ENCODE results near the gene PCBP2. TPM values are rescaled to one million over a fixed set of nuclear protein-coding genes. Genes with fewer than 3 reads are reported as not detected.

The PCBP2 gene
- polyA plus RNA-seq, 4 donors = 1,030 to 1,212 (median 1,099) TPM

DNA sequence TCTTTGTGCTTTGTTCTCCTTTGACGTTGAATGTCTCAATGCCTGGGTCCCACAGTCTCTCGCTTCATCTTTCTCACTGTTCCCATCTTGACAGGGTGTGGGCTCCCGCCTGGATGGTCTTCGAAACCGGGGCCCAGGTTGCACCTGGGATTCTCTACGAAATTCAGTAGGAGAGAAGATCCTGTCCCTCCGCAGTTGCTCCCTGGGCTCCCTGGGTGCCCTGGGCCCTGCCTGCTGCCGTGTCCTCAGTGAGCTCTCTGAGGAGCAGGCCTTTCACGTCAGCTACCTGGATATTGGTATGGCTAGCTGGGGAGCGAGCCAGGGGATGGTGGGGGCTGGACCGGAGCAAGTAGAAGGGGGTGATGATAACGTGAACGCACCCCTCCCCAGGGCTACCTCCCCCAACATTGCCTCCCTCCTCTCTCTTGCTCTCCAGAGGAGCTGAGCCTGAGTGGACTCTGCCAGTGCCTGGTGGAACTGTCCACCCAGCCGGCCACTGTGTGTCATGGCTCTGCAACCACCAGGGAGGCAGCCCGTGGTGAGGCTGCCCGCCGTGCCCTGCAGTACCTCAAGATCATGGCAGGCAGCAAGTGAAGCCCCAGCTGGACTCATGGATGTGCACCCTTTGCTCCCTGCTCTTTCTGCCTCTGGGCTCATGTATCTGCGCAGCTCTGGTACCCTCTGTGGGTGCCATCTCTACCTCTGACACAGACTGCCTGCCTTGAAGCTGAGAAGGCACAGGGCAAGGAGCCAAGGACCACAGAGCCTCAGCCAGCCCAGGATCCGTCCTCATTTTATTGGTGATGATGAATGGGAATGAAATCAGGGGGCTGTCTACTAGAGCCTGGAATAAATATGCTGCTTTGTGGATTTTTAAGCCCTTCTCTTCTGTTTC lies 53.9 kb downstream of the PCBP2 start:
- no peak for DNase-seq (ENCODE audit: low read depth in 4 of 4, low spot score in 3 of 4)

DNA sequence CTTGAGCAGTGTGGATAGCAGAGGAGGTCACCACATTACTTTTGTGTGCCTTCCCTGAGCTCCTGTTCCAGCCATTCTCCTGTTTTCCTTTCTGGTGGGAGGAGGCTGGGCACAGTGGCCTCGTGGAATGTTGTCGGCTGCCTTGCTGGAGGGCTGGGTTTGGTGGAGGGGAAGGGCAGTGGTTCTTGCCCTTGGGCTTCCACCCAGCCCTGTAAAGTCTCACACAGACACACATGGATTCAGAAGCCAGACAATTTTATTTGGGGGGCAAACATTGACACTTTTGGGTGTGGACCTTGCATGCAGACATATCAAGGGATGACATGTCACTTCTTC lies 54.5 kb downstream of the PCBP2 start:
- no peak for DNase-seq (ENCODE audit: low read depth in 4 of 4, low spot score in 3 of 4)

DNA sequence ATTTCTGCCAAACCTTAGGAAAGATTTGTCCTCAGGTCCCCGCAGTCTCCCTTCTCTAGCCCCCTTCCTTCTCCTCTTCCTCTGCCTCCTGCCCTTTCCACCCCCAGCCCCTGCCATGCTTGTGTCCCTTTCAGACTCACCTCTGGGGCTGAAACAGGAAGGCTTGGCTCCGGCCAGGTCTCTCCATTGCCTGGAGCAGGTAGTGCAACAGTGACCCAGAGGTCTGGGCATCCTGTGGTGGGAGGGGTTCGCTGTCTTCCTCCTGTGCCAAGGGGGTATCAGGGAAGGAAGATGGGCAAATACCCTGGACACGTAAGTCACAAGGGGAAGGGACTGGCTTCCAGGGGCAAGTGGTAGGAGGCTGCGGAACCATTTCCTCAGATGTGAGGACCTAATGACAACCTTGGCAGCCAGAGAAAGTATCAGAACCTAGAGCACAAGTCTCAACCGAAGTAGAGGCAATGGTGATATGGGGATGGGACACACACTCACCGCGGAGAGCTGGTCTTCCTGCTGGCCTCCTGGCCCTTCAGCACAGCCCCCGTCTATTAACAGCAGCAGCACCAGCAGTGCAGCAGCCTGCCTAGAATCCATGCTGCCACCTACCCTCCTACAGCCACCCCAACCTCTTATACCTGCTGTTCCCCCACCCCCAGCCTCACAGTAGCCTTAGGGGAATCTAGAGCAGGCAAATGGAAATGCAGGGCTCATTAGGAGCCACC lies 55.1 kb downstream of the PCBP2 start, which contains the start of gene NPFF:
TSS of gene NPFF (minus strand) at position 604 of the 722 bp plus-strand sequence. CDS start at position 594, 10 bp downstream.
- no peak for DNase-seq (ENCODE audit: low read depth in 4 of 4, low spot score in 3 of 4)

DNA sequence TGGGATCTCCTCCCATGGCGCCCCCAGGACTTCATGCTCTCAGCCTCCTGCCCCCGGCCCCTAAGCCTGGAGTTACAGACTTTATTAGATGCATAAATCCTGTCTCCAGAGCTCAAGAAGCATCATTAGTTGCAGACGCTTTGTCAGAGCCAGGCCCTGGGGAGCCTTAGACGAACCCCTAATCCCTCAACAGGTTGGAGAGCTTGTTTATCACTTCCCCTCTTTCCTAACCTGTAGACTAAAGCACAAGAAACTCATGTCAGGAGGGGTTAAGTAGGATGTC lies 55.6 kb downstream of the PCBP2 start:
- no peak for DNase-seq (ENCODE audit: low read depth in 4 of 4, low spot score in 3 of 4)

DNA sequence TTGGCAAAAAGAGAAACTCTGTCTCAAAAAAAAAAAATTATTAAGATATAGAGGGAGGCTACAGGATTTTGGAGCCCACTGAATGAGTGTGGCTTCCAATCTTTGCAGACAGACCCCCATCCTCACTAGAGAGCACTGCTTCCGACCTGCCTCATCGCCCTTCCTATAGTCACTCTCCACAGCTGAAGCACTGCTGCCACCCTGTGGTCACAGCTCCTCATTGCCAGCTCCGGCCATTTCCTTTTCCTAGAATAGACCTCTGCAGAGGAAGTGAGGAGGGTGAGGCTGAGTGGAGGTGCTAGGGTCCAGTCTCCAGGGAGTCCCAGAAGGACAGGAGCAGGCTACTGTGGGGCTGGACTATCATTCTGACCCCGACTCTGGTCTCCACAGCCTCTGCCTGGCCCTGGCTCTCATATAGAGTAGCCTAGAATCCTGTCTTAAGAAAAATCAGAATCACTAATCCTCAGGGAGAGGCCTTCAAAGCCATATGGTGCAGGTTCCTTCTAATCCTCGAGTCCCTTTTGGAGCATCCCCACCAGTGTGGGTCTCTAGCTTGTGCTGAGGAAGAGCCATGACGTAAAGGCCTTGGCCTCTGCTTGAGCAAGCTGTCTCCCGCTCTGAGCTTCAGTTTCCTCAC lies 56.8 kb downstream of the PCBP2 start:
- peak in 3 of 4 donors; percentile 77 to 79 (median 77) for DNase-seq (ENCODE audit: low read depth in 4 of 4, low spot score in 3 of 4)

DNA sequence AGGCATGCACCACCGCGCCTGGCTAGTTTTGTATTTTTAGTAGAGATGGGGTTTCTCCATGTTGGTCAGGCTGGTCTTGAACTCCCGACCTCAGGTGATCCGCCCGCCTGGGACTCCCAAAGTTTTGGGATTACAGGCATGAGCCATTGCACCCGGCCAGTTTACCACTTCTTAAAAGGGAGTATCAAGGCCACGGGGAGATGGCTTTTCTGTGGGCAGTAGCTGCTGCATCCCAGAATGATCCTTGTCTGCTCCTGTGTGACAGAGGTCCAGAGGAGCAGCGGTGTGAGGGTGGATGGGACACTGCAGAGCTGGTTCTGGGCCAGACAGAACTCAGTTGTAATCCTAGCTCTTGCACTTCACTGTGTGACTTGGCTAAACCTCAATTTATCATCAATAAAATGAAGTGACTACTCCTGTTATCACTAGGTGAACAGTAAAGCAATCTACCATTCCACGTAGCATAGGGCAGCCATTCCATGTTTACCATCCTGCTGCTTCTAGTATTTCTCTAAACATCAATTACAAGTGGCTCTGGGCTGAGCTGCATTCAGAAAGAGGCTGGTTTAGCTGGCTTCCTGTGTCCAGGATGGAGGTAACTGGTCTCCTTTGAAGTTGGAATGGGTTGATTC lies 58.4 kb downstream of the PCBP2 start:
- DNase-seq (ENCODE audit: low read depth in 4 of 4, low spot score in 3 of 4) = no peak

DNA sequence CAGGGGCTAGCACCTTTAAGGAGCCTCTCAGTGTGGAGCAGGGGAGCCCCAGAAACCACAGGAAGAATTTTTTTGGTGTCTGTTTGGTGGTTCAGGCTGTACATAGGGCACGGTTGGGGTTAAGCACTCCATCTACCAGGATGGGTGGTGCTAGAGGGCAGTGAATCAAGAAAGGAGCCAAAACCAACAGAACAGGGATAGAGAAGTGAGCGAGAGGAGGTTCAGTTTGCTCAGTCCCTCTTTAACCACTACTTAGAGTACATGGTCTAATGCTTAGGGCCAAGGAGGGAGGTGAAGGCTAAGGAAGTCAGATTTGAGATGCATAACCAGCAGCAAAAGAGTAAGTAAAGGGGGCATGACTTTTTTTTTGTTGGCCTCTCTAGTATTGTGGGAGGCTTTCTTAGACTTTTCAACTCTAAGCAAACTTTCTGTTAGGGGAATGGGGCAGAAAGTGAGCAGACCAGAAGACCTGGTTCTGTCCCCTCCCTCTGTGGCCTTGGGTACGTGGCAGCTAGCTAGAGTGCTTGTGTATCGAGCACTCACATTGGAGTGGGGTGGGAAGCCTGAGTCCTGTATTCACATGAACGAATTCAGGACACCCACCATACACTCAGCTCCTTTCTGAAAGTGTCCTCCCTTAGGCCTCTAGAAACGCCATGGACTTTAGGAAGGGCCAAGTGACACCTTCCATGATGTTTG lies 62.0 kb downstream of the PCBP2 start:
- DNase-seq (ENCODE audit: low read depth in 4 of 4, low spot score in 3 of 4) = no peak

DNA sequence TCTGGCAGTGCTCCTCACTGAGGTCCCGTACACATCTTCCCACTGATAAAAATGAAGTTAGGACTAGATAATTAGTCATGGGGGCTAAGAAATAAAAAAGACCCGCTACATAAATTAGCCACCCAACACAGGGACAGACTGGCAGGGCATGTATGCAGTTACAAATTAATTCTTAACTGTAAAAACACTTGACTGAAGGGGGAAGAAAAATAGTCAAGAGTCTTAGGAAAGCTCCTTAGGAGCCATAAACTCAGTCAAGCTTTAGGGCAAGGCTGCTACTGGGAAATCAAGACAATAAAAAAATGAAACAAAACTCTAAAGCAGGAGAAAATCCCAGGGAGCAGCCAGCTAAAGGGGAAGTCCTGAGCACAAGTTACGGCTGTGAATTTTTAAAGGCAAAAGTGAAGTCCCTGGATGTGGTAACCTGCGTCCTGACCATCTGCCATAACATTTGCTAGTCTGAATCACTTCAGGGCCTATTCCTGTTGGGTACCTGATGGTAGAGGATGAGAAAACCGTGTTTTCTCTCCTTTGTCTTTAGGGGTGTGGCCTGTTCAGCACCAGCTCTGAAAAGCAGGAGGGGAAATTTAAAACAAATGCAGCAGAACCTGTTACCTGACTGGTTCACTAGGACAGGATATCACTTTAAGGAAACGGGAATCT lies 62.9 kb downstream of the PCBP2 start:
- DNase-seq (ENCODE audit: low read depth in 4 of 4, low spot score in 3 of 4) = no peak

DNA sequence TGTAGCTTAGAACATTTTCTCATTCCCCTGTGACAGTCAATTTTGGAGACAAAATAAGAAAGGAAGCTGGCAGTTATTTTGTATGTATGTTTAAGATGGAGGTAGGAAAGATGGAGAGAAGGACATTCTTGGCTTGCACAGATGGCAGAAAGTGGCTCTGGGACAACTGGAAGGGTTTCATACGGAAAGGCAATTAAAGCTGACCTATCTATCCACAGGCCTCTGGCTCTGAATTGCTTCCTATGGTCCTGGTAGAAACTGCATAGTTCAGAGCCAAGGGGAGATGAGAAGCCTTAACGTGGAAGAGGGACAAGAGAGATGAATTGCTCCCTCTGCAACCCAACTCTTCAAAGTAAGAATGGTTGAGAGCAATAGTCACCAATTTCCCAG lies 63.4 kb downstream of the PCBP2 start:
- no peak for DNase-seq (ENCODE audit: low read depth in 4 of 4, low spot score in 3 of 4)

DNA sequence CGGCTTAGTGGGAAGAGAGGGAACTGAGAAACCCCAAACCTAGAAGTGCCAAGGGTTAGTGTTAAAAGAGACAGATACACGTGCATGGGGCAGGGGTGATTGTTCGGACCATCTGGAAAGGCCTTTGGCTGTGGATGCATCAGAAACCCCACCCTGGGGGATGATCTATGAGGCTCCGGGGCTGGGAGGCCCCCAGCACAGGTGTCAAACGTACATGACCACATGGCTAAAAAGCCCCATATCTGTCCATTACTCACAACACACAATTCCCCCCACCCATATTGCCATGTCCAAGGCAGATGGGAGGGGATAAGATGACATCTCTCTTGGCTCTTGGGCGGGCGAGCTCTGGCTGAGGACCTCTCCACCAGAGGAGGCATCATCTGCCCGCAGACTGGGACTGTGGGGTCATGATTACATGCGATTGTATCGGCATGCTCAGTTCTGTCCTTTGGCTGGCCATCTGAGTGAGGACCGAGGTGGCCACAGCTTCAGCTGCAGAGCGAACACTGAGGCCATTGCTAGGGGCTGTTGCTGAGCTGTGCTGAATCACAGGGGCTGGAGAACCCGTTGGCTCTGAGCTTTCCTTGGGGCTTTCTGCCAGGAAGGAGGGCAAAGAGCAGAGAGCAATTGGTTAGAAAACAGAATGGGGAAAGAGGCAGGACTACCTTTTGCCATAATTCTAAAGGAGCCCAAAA lies 65.0 kb downstream of the PCBP2 start:
- no peak for DNase-seq (ENCODE audit: low read depth in 4 of 4, low spot score in 3 of 4)

DNA sequence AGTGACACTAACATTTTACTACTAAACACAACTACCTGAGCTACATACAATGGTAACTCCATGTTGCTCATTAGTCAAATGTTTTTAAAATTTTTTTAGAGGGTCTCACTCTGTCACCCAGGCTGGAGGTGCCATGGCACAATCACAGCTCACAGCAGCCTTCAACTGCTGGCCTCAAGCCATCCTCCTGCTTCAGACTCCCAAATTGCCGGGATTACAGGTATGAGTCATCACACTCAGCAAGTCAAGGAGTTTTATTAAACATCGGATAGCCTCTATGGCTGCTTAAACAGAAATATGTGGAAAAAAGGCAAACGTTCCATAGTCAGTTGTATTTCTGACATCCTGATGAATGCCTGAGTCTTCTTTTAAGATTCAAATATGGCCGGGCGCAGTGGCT lies 66.5 kb downstream of the PCBP2 start:
- no peak for DNase-seq (ENCODE audit: low read depth in 4 of 4, low spot score in 3 of 4)

DNA sequence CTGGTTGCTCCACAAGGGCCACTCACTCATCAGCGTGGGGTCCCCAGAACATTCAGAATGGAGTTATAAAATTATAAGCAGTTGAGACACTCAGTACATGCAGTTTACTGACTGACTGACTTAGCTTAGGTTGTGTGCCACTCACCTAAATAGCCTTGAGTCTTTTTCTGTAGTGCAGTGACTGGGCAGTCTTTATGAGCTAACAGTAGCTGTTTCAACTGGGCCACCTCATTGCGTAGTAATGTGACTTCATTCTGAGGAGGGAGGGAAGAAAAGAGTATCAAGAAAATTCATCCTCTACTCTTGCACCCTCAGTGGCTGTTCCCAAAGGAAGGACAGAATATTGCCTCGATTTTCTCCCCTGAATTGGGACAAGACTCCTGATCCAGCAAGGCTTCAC lies 71.2 kb downstream of the PCBP2 start:
- DNase-seq (ENCODE audit: low read depth in 4 of 4, low spot score in 3 of 4) = no peak

DNA sequence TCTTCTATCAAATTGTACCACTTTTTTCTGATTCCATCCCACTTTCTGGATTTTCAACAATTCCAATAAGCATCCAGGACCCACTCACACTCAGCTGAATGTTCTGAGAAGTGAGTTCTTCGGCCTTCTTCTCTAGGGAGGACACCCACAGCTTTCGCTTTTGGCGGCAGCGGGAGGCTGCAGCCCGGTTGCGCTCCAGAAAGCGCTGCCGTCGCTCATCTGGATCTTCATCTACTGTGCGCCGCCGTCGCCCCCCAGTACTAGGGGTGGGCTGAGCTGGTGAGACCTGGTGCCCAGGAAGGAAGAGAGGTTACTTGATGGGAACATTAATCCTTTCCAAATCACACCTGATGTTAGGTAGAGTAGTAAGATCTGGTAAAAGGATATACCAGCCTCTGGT lies 72.6 kb downstream of the PCBP2 start:
- DNase-seq (ENCODE audit: low read depth in 4 of 4, low spot score in 3 of 4) = no peak

DNA sequence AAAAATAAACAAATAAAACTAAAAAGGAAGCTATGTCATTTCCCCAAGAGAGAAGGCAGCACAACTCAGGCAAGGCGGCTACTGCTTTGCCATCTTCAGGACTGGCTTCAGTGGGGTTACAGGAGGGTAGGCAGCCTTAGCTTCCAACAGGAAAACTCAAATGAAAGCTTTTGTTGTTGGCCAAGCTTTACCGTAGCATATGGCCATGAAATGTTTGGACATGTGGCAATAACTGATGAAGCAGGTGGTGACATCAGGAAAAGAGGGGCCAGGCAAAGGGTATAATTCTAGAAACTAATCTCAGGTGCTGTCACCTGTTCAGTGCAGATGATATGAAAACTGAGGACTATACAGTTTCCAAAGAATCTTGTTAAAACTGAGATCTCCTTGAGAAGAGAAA lies 78.2 kb downstream of the PCBP2 start:
- DNase-seq (ENCODE audit: low read depth in 4 of 4, low spot score in 3 of 4) = no peak

Other genes starting within 250 kb of the PCBP2 start
- gene ITGB7, start 244.9 kb upstream of the PCBP2 start, polyA plus RNA-seq (ENCODE audit: insufficient read length in 4 of 4) = 1 to 10 TPM; 1.4 to 1.8 (median 1.6) TPM
- 10 to 100 TPM; 30.9 to 41.5 (median 32.7) TPM for gene RARG, start 219.9 kb upstream of the PCBP2 start, polyA plus RNA-seq (ENCODE audit: insufficient read length in 4 of 4)
- 10 to 100 TPM in 1 of 4 donors, 1 to 10 TPM in 3; 8.9 to 11.3 (median 9.1) TPM for gene ESPL1, start 183.8 kb upstream of the PCBP2 start, polyA plus RNA-seq (ENCODE audit: insufficient read length in 4 of 4)
- gene PFDN5, start 156.6 kb upstream of the PCBP2 start, polyA plus RNA-seq (ENCODE audit: insufficient read length in 4 of 4) = 100 to 1,000 TPM; 642 to 677 (median 662) TPM
- gene MYG1, start 152.4 kb upstream of the PCBP2 start, polyA plus RNA-seq (ENCODE audit: insufficient read length in 4 of 4) = 10 to 100 TPM; 49.8 to 62.4 (median 51.0) TPM
- 10 to 100 TPM; 76.1 to 84.9 (median 79.1) TPM for gene AAAS, start 130.5 kb upstream of the PCBP2 start, polyA plus RNA-seq (ENCODE audit: insufficient read length in 4 of 4)
- under 1 TPM; 0.14 to 0.30 (median 0.16) TPM for gene SP7, start 115.7 kb upstream of the PCBP2 start, polyA plus RNA-seq (ENCODE audit: insufficient read length in 4 of 4)
- 10 to 100 TPM; 67.0 to 85.0 (median 78.8) TPM for gene SP1, start 71.9 kb upstream of the PCBP2 start, polyA plus RNA-seq (ENCODE audit: insufficient read length in 4 of 4)
- under 1 TPM; 0.21 to 0.54 (median 0.38) TPM for gene AMHR2, start 28.2 kb upstream of the PCBP2 start, polyA plus RNA-seq (ENCODE audit: insufficient read length in 4 of 4)
- gene PRR13, start 10.4 kb upstream of the PCBP2 start, polyA plus RNA-seq (ENCODE audit: insufficient read length in 4 of 4) = 100 to 1,000 TPM; 186 to 223 (median 206) TPM
- gene MAP3K12, start 47.4 kb downstream of the PCBP2 start, polyA plus RNA-seq (ENCODE audit: insufficient read length in 4 of 4) = 10 to 100 TPM; 23.1 to 28.5 (median 24.7) TPM
- 10 to 100 TPM; 43.0 to 57.0 (median 45.7) TPM for gene TARBP2, start 49.2 kb downstream of the PCBP2 start, polyA plus RNA-seq (ENCODE audit: insufficient read length in 4 of 4)
- 1 to 10 TPM in 1 of 4 donors, under 1 TPM in 3; 0.37 to 1.4 (median 0.59) TPM for gene NPFF, start 55.4 kb downstream of the PCBP2 start, polyA plus RNA-seq (ENCODE audit: insufficient read length in 4 of 4)
- 10 to 100 TPM; 38.4 to 47.0 (median 44.8) TPM for gene ATF7, start 174.3 kb downstream of the PCBP2 start, polyA plus RNA-seq (ENCODE audit: insufficient read length in 4 of 4)
- 100 to 1,000 TPM; 523 to 667 (median 570) TPM for gene ATP5MC2, start 224.0 kb downstream of the PCBP2 start, polyA plus RNA-seq (ENCODE audit: insufficient read length in 4 of 4)